Fibroblast of lung (primary cell): ENCODE measurements around the gene ADCY3. TPM values are rescaled to one million over a fixed set of nuclear protein-coding genes. Genes with fewer than 3 reads are reported as not detected.

Source experiments
- DNase-seq, 2 donors: peaks; one replicate each; pipeline versions ENCODE4 v3.0.0 to v3.0.0-alpha.2; 2010; ENCODE audit warnings: low read depth in 2 of 2
- H2AFZ ChIP-seq: 2 replicates; pipeline ENCODE4 v1.5.1; 2012; ENCODE audit warnings: low read length, control low read depth, inconsistent platforms
- H3K27ac ChIP-seq: 2 replicates; pipeline ENCODE4 v1.5.1; 2011; ENCODE audit warnings: low read length, control low read depth; ENCODE audit not compliant: insufficient read depth
- H3K27me3 ChIP-seq: 2 replicates; pipeline ENCODE4 v1.5.1; 2011; ENCODE audit warnings: mild to moderate bottlenecking, low read length; ENCODE audit not compliant: control insufficient read depth, insufficient read depth
- H3K36me3 ChIP-seq: 2 replicates; pipeline ENCODE4 v1.5.1; 2011; ENCODE audit warnings: low read length; ENCODE audit not compliant: control insufficient read depth, insufficient read depth
- H3K4me1 ChIP-seq: 2 replicates; pipeline ENCODE4 v1.5.1; 2011; ENCODE audit warnings: low read length; ENCODE audit not compliant: control insufficient read depth, insufficient read depth; ENCODE audit errors: extremely low read depth
- H3K4me2 ChIP-seq: 2 replicates; pipeline ENCODE4 v1.5.1; 2011; ENCODE audit warnings: low read length, control low read depth; ENCODE audit not compliant: insufficient read depth; ENCODE audit errors: extremely low read depth
- H3K4me3 ChIP-seq, 4 experiments: fragments of 200-600 bp in 1 of 4; sonication (generic) in 1 of 4; replicated peaks in 1 of 4; 2 replicates each; pipeline ENCODE4 v1.5.1; 2011 to 2016; ENCODE audit warnings: low read length in 4 of 4, low read depth in 3 of 4, mild to moderate bottlenecking in 3 of 4, control low read depth in 2 of 4, inconsistent platforms in 1 of 4, mixed read lengths in 1 of 4; ENCODE audit not compliant: insufficient read depth in 1 of 4; ENCODE audit errors: control extremely low read depth in 1 of 4
- H3K79me2 ChIP-seq: 2 replicates; pipeline ENCODE4 v1.5.1; 2012; ENCODE audit warnings: mild to moderate bottlenecking, low read length, inconsistent platforms; ENCODE audit not compliant: control insufficient read depth, insufficient read depth
- H3K9ac ChIP-seq: 2 replicates; pipeline ENCODE4 v1.5.1; 2011; ENCODE audit warnings: mild to moderate bottlenecking, low read length, control low read depth; ENCODE audit not compliant: insufficient read depth
- H3K9me3 ChIP-seq: 2 replicates; pipeline ENCODE4 v1.5.1; 2012; ENCODE audit warnings: low read depth, low read length; ENCODE audit not compliant: control insufficient read depth, insufficient read depth
- H4K20me1 ChIP-seq: 2 replicates; pipeline ENCODE4 v1.5.1; 2011; ENCODE audit warnings: low read length; ENCODE audit not compliant: control insufficient read depth, insufficient read depth; ENCODE audit errors: extremely low read depth
- CTCF ChIP-seq, 2 donors: IDR thresholded peaks in 1 of 2; conservative IDR thresholded peaks in 1 of 2; 1 replicate in 1 of 2; 2 replicates in 1 of 2; pipeline ENCODE4 v1.5.1; 2011 to 2012; ENCODE audit warnings: low read length in 2 of 2, control low read depth in 1 of 2, inconsistent platforms in 1 of 2, low read depth in 1 of 2, mild to moderate bottlenecking in 1 of 2
- EZH2 ChIP-seq: IDR thresholded peaks from 2 replicates; pipeline ENCODE4 v1.5.1; 2012; ENCODE audit warnings: low read length, control low read depth, mild to moderate bottlenecking; ENCODE audit errors: missing control alignments
- polyA plus RNA-seq, 2 donors: library from polyadenylated mRNA; depleted of rRNA in 1 of 2; stranded (reverse) in 1 of 2; unstranded in 1 of 2; fragments of >200 nt; gene quantifications; 2 replicates each; pipeline ENCODE4 v1.2.1, GENCODE V29; 2011 to 2012; ENCODE audit warnings: missing spikeins in 1 of 2
- total RNA-seq: library from RNA; depleted of rRNA; stranded (reverse); fragments of >200 nt; gene quantifications from 2 replicates; pipeline ENCODE4 v1.2.1, GENCODE V29; 2014

Gene ADCY3
- total and polyA plus RNA-seq, 2 donors (not counting 1 experiment from before 2014, with no cell fraction given): 33.0 to 90.2 TPM

DNA sequence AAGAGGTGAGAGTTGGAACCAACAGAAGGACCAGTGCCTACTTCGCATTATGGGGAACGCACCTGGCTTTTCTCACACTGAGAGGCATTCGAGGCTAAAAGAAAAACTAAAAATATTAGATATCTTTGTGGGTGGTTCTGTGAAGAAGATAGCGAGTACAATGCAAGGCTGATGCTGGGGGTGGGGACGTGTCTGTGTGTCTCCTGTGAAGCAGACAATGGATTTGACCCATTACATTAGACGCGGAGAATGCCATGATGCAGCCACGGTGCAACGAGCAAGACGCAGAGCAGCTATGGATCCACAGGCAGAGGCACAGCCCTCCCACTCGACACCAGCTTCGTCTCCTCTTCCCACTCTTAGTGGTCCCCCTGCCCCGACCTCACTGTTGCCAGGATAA, 61.0 kb downstream of the ADCY3 start:
- no peaks in the 10 kb centered on the region for H3K9me3 ChIP-seq
- DNase-seq: no peak
- H3K79me2 ChIP-seq: no peaks in the 10 kb centered on the region
- H3K27ac ChIP-seq: no peak overlapping the region
- H3K36me3 ChIP-seq: no peaks in the 10 kb centered on the region
- TF ChIP-seq CTCF (conservative IDR thresholded peaks at IDR 0.05 in 1 of 2, IDR thresholded peaks at IDR 0.05 in 1 of 2; ENCODE audit: low read depth in 1 of 2, low read length in 2 of 2) (no peak), EZH2 (no peak)
- H4K20me1 ChIP-seq: no peaks in the 10 kb centered on the region
- H3K27me3 ChIP-seq: no peaks in the 10 kb centered on the region
- no peak overlapping the region for H3K4me2 ChIP-seq
- peaks cover 21% of the 10 kb centered on the region for H3K4me1 ChIP-seq
- no peak overlapping the region for H3K4me3 ChIP-seq
- no peak overlapping the region for H2AFZ ChIP-seq
- no peak overlapping the region for H3K9ac ChIP-seq

DNA sequence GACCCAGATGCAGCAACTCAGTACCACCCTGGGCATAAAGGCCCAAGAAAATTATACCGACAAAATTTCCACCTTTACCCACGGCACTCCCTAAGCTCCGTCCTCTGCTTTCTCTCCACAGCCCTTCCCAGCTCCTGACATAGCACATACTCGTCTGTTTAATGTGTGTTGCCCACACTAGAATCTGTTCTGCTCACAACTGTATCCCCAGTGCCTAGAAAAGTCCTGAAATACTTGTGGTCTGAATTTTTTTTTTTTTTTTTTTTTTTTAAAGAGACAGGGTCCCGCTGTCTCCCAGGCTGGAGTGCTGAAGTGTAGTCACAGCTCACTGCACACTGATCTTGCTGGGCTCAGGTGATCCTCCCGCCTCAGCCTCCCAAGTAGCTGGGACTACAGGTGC, 62.3 kb downstream of the ADCY3 start:
- H3K4me3 ChIP-seq: no peak overlapping the region
- no peaks in the 10 kb centered on the region for H4K20me1 ChIP-seq
- H3K9ac ChIP-seq: no peak overlapping the region
- TF ChIP-seq EZH2: no peak
- TF ChIP-seq CTCF (conservative IDR thresholded peaks at IDR 0.05 in 1 of 2, IDR thresholded peaks at IDR 0.05 in 1 of 2; ENCODE audit: low read depth in 1 of 2, low read length in 2 of 2): no peak
- peak in 1 of 2 donors; percentile 28 for DNase-seq
- H2AFZ ChIP-seq: no peak overlapping the region
- no peaks in the 10 kb centered on the region for H3K27me3 ChIP-seq
- H3K36me3 ChIP-seq: no peaks in the 10 kb centered on the region
- H3K79me2 ChIP-seq: no peaks in the 10 kb centered on the region
- no peak overlapping the region for H3K27ac ChIP-seq
- H3K4me2 ChIP-seq: no peak overlapping the region
- peaks cover 21% of the 10 kb centered on the region for H3K4me1 ChIP-seq
- H3K9me3 ChIP-seq: no peaks in the 10 kb centered on the region

DNA sequence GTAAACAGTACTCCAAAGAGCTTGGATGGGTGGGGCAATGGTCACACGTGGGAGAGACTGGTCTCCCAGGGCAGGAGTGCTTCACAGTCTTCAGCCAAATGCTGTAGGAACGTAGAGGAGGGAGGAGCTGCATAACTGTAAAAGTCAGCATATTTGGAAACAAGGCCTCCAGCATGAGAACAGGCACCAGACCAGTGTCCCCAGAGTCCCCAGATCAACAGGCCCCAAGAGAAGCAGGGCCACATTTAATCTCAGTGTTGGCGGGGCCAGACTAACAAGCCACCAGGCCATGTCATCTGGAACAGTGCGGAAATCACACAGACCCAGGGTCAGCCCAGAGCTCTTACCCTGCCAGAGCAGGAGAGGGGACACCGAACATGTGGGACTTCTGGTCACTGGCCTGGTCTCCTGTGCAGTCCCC, 63.2 kb downstream of the ADCY3 start:
- Histone ChIP-seq H3K4me3 (no peak overlapping the region), H3K4me1 (peaks cover 21% of the 10 kb centered on the region), H3K27ac (no peak overlapping the region), H3K36me3 (no peaks in the 10 kb centered on the region), H2AFZ (no peak overlapping the region), H4K20me1 (no peaks in the 10 kb centered on the region), H3K79me2 (no peaks in the 10 kb centered on the region), H3K9ac (no peak overlapping the region), H3K4me2 (no peak overlapping the region), H3K27me3 (no peaks in the 10 kb centered on the region), H3K9me3 (no peaks in the 10 kb centered on the region)
- no peak for TF ChIP-seq CTCF (conservative IDR thresholded peaks at IDR 0.05 in 1 of 2, IDR thresholded peaks at IDR 0.05 in 1 of 2; ENCODE audit: low read depth in 1 of 2, low read length in 2 of 2)
- no peak for TF ChIP-seq EZH2
- DNase-seq: no peak
